Measurements from ENCODE around the gene EXOSC5. TPM values are rescaled to one million over a fixed set of nuclear protein-coding genes. Genes with fewer than 3 reads are reported as not detected.
"Not testable (repeated sequence)": the region's sequence is repeated elsewhere in the genome, so short reads cannot be mapped to it uniquely, and the experiment has no call there.

The EXOSC5 gene
- total RNA-seq, 1 experiment from 2014 or later, result 95.3 TPM

GRCh38 chr19:41346916-41347315 is 50.2 kb downstream of the EXOSC5 start:
- not testable (repeated sequence) for DNase-seq, H3K27me3 ChIP-seq, H3K9me3 ChIP-seq, H3K4me3 ChIP-seq
- peaks cover 85% of the 10 kb centered on the region for H3K36me3 ChIP-seq

GRCh38 chr19:41344162-41344561 is 53.0 kb downstream of the EXOSC5 start:
- no peak overlapping the region for H3K4me3 ChIP-seq
- no peaks in the 10 kb centered on the region for H3K27me3 ChIP-seq
- H3K9me3 ChIP-seq, result no peaks in the 10 kb centered on the region
- peaks cover 89% of the 10 kb centered on the region for H3K36me3 ChIP-seq
- DNase-seq, result no peak

DNA sequence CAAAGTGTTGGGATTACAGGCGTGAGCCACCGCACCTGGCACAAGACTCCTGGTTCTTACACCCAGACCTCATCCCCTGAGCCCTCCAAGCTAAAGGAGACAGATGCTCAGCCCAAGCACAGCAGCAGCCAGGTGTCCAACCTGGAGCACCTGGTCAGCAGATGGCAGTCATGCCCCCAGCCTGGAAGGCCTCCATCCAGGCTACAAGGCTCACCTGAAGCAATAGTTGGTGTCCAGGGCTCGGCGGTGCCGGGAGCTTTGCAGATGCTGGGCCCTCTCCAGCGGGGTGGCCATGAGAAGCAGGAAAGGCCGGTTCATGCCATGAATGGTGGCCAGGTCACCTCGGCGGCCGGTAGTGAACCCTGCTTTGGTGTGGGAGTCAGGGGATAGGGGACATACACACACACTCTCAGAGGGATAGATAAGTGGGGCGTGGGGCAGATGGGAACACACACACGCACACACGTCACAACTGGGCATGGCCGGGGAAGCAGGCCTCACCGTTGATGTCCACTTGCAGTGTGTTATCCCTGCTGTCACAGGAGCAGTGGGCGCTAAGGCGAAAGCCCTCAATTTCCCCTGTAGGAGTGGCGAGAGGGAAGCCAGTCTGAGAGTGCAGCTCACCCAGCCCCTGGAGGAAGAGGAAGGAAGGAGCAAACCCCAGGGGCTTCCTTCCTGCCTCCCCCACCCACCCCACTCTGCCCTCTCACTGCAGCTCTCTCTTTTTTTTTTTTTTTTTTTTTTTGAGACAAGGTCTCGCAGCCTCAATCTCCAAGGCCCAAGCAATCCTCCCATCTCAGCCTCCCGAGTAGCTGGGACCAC is 55.3 kb downstream of the EXOSC5 start:
- H3K27me3 ChIP-seq, result no peaks in the 10 kb centered on the region
- H3K4me3 ChIP-seq, result no peak overlapping the region
- no peaks in the 10 kb centered on the region for H3K9me3 ChIP-seq
- no peak for DNase-seq
- H3K36me3 ChIP-seq, result peaks cover 89% of the 10 kb centered on the region

DNA sequence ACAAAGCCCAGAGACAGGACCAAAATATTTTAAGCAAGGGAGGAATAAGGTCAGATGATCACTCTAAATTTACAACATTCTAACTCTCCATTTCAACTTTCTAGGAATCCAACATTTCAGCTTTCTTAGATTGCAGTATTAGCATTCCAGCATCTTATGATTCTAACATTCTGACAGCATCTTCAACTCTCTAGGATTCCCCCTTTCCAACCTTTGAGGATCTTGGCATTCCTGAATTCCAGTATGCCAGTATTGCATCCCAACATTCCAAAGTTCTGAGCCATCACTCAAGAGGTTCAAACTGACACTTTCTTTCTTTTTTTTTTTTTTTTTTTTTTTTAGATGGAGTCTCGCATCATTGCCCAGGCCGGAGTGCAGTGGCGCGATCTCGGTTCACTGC is 57.2 kb downstream of the EXOSC5 start:
- Histone ChIP-seq H3K36me3 (peaks cover 74% of the 10 kb centered on the region), H3K4me3 (no peak overlapping the region), H3K9me3 (no peaks in the 10 kb centered on the region), H3K27me3 (no peaks in the 10 kb centered on the region)
- DNase-seq, result no peak

Other genes starting within 250 kb of the EXOSC5 start
- 3.9 and 5.0 TPM in 2 replicates for gene CYP2S1, start 204.1 kb downstream of the EXOSC5 start, total RNA-seq (2014; rRNA removed; shearing (Covaris generic); ENCODE audit: low replicate concordance)
- gene AXL, start 178.1 kb downstream of the EXOSC5 start, total RNA-seq (2014; rRNA removed; shearing (Covaris generic); ENCODE audit: low replicate concordance), result 294 and 355 TPM in 2 replicates
- 149 and 151 TPM in 2 replicates for gene HNRNPUL1, start 133.0 kb downstream of the EXOSC5 start, total RNA-seq (2014; rRNA removed; shearing (Covaris generic); ENCODE audit: low replicate concordance)
- 2.8 and 22.3 TPM in 2 replicates for gene CCDC97, start 87.2 kb downstream of the EXOSC5 start, total RNA-seq (2014; rRNA removed; shearing (Covaris generic); ENCODE audit: low replicate concordance)
- gene TGFB1, start 43.4 kb downstream of the EXOSC5 start, total RNA-seq (2014; rRNA removed; shearing (Covaris generic); ENCODE audit: low replicate concordance), result 5.6 and 8.6 TPM in 2 replicates
- 2.4 and 31.0 TPM in 2 replicates for gene B9D2, start 33.2 kb downstream of the EXOSC5 start, total RNA-seq (2014; rRNA removed; shearing (Covaris generic); ENCODE audit: low replicate concordance)
- gene TMEM91, start 20.8 kb downstream of the EXOSC5 start, total RNA-seq (2014; rRNA removed; shearing (Covaris generic); ENCODE audit: low replicate concordance), result 0.64 and 1.5 TPM in 2 replicates
- 22.0 and 58.6 TPM in 2 replicates for gene BCKDHA, start 459 bp upstream of the EXOSC5 start, total RNA-seq (2014; rRNA removed; shearing (Covaris generic); ENCODE audit: low replicate concordance)
- gene B3GNT8, start 30.0 kb upstream of the EXOSC5 start, total RNA-seq (2014; rRNA removed; shearing (Covaris generic); ENCODE audit: low replicate concordance), result not detected in 2 replicates
- gene DMAC2, start 42.6 kb upstream of the EXOSC5 start, total RNA-seq (2014; rRNA removed; shearing (Covaris generic); ENCODE audit: low replicate concordance), result 37.6 and 56.2 TPM in 2 replicates
- not detected in 2 replicates for gene ERICH4, start 45.8 kb upstream of the EXOSC5 start, total RNA-seq (2014; rRNA removed; shearing (Covaris generic); ENCODE audit: low replicate concordance)
- gene CEACAM21, start 178.8 kb upstream of the EXOSC5 start, total RNA-seq (2014; rRNA removed; shearing (Covaris generic); ENCODE audit: low replicate concordance), result not detected in 2 replicates
- not detected in 2 replicates for gene CEACAM4, start 229.7 kb upstream of the EXOSC5 start, total RNA-seq (2014; rRNA removed; shearing (Covaris generic); ENCODE audit: low replicate concordance)